ENCODE measurements around the gene SEMA3E.
"Not testable (repeated sequence)": the region's sequence is repeated elsewhere in the genome, so short reads cannot be mapped to it uniquely, and the experiment has no call there.

Gene SEMA3E

GRCh38 chr7:83552556-83552955 lies 96.4 kb downstream of the SEMA3E start:
- not testable (repeated sequence) for DNase-seq

GRCh38 chr7:83550100-83550499 lies 98.8 kb downstream of the SEMA3E start:
- DNase-seq, result no peak

GRCh38 chr7:83548250-83548649 lies 100.7 kb downstream of the SEMA3E start:
- no peak for DNase-seq

GRCh38 chr7:83547526-83547925 lies 101.4 kb downstream of the SEMA3E start:
- no peak for DNase-seq

GRCh38 chr7:83546586-83546985 lies 102.4 kb downstream of the SEMA3E start:
- DNase-seq, result no peak

GRCh38 chr7:83541187-83541960 lies 107.6 kb downstream of the SEMA3E start:
- DNase-seq, result no peak

- no peak for DNase-seq
Observed at GRCh38 chr7:83534488-83534887, 114.5 kb downstream of the SEMA3E start.

GRCh38 chr7:83532219-83532618 lies 116.7 kb downstream of the SEMA3E start:
- no peak for DNase-seq

GRCh38 chr7:83531766-83532165 lies 117.2 kb downstream of the SEMA3E start:
- no peak for DNase-seq

GRCh38 chr7:83528925-83529423 lies 120.0 kb downstream of the SEMA3E start:
- DNase-seq, result no peak

GRCh38 chr7:83524277-83525075 lies 124.5 kb downstream of the SEMA3E start:
- DNase-seq, result no peak

GRCh38 chr7:83520726-83521125 lies 128.2 kb downstream of the SEMA3E start:
- DNase-seq, result no peak

- DNase-seq, result no peak
Observed at GRCh38 chr7:83519240-83519639, 129.7 kb downstream of the SEMA3E start.

GRCh38 chr7:83517035-83517700 lies 131.8 kb downstream of the SEMA3E start:
- no peak for DNase-seq

- DNase-seq, result no peak
Observed at GRCh38 chr7:83514977-83515376, 134.0 kb downstream of the SEMA3E start.

- DNase-seq, result no peak
Observed at GRCh38 chr7:83509255-83510021, 139.5 kb downstream of the SEMA3E start.

- DNase-seq, result no peak
Observed at GRCh38 chr7:83504330-83504729, 144.6 kb downstream of the SEMA3E start.

GRCh38 chr7:83502636-83503035 lies 146.3 kb downstream of the SEMA3E start:
- no peak for DNase-seq

- DNase-seq, result no peak
Observed at GRCh38 chr7:83494683-83495082, 154.3 kb downstream of the SEMA3E start.

- no peak for DNase-seq
Observed at GRCh38 chr7:83492802-83493201, 156.1 kb downstream of the SEMA3E start.

- no peak for DNase-seq
Observed at GRCh38 chr7:83487801-83488200, 161.1 kb downstream of the SEMA3E start.

GRCh38 chr7:83486957-83487356 lies 162.0 kb downstream of the SEMA3E start:
- DNase-seq, result no peak

GRCh38 chr7:83486536-83486935 lies 162.4 kb downstream of the SEMA3E start:
- no peak for DNase-seq

Data from Kasumi-1 (cell line).